A673 (cell line): ENCODE measurements around the gene ESF1.

Experiments used
- CTCF ChIP-seq: fragments of 300-800, 200-600 bp; sonication (generic); conservative IDR thresholded peaks from 2 replicates; pipeline ENCODE4 v1.5.1; 2017; ENCODE audit warnings: low read depth, mild to moderate bottlenecking, antibody characterized with exemption, low read length, moderate library complexity, mixed read lengths
- EZH2 ChIP-seq: fragments of 200-600 bp; sonication (generic); IDR thresholded peaks from 2 replicates; pipeline ENCODE4 v1.6.1; 2017; ENCODE audit warnings: borderline replicate concordance, low read depth, mild to moderate bottlenecking, mixed read lengths, antibody characterized with exemption, low read length; ENCODE audit not compliant: poor library complexity, severe bottlenecking

GRCh38 chr20:13765868-13766416, 18.8 kb downstream of the ESF1 start:
- TF ChIP-seq CTCF (no peak), EZH2 (no peak)
